CD4-positive, CD25-positive, alpha-beta regulatory T cell (primary cell): ENCODE results near the gene RNPEP. TPM values are rescaled to one million over a fixed set of nuclear protein-coding genes. Genes with fewer than 3 reads are reported as not detected.
"Not testable (repeated sequence)": the region's sequence is repeated elsewhere in the genome, so short reads cannot be mapped to it uniquely, and the experiment has no call there.

ENCODE experiments used
- ATAC-seq, 2 donors: fragments of 150-1000 bp; cut with Tn5 transposase; one replicate each; pipeline ENCODE4 v1.10.0; 2021; ENCODE audit warnings: low read depth in 2 of 2, moderate number of reproducible peaks in 2 of 2, moderate library complexity in 1 of 2
- DNase-seq, 3 donors: peaks; one replicate each; pipeline versions ENCODE4 v3.0.0 to v3.0.0-alpha.2; 2012 to 2022; ENCODE audit warnings: mixed read lengths in 1 of 3
- H3K27ac ChIP-seq: one replicate; pipeline ENCODE4 v1.7.0; 2013; ENCODE audit warnings: mild to moderate bottlenecking, low read length; ENCODE audit not compliant: insufficient read depth, poor library complexity, severe bottlenecking
- H3K27me3 ChIP-seq: one replicate; pipeline ENCODE4 v1.7.0; 2013; ENCODE audit warnings: low read length; ENCODE audit not compliant: control insufficient read depth, insufficient read depth
- H3K36me3 ChIP-seq: one replicate; pipeline ENCODE4 v1.7.0; 2013; ENCODE audit warnings: mild to moderate bottlenecking, low read length, moderate library complexity; ENCODE audit not compliant: control insufficient read depth, insufficient read depth
- H3K4me1 ChIP-seq: 2 replicates; pipeline ENCODE4 v1.7.0; 2013; ENCODE audit warnings: mild to moderate bottlenecking, low read length; ENCODE audit not compliant: insufficient read depth, control insufficient read depth, poor library complexity, severe bottlenecking
- H3K4me3 ChIP-seq: one replicate; pipeline ENCODE4 v1.7.0; 2013; ENCODE audit warnings: low read depth, mild to moderate bottlenecking, low read length, moderate library complexity
- H3K9me3 ChIP-seq, 2 experiments: 1 replicate in 1 of 2; 2 replicates in 1 of 2; pipeline ENCODE4 v1.7.0; 2013; ENCODE audit warnings: low read length in 2 of 2, mild to moderate bottlenecking in 1 of 2, moderate library complexity in 1 of 2; ENCODE audit not compliant: control insufficient read depth in 2 of 2
- H3K27ac Mint-ChIP-seq, 3 donors: one replicate each; pipeline ENCODE4 v1.8.0; 2020 to 2022; ENCODE audit warnings: mild to moderate bottlenecking in 3 of 3, mixed read lengths in 3 of 3, moderate library complexity in 2 of 3
- H3K27me3 Mint-ChIP-seq: one replicate; pipeline ENCODE4 v1.8.0; 2022; ENCODE audit warnings: mild to moderate bottlenecking, mixed read lengths
- H3K36me3 Mint-ChIP-seq: one replicate; pipeline ENCODE4 v1.8.0; 2020; ENCODE audit warnings: mixed read lengths
- H3K4me1 Mint-ChIP-seq, 4 donors: one replicate each; pipeline ENCODE4 v1.8.0; 2020 to 2022; ENCODE audit warnings: mixed read lengths in 4 of 4, mild to moderate bottlenecking in 1 of 4
- H3K4me3 Mint-ChIP-seq, 4 donors: one replicate each; pipeline ENCODE4 v1.8.0; 2020 to 2022; ENCODE audit warnings: mild to moderate bottlenecking in 4 of 4, mixed read lengths in 4 of 4, moderate library complexity in 3 of 4
- H3K9me3 Mint-ChIP-seq, 7 donors: one replicate each; pipeline ENCODE4 v1.8.0; 2020 to 2022; ENCODE audit warnings: mixed read lengths in 7 of 7, mild to moderate bottlenecking in 3 of 7, moderate library complexity in 2 of 7
- polyA plus RNA-seq, 4 donors: library from polyadenylated mRNA; unstranded; fragments of 300-500 nt; fragmentation: Illumina TruSeq; gene quantifications; one replicate each; pipeline ENCODE4 v1.2.3, GENCODE V29; 2021
- total RNA-seq: library from RNA; stranded (reverse); gene quantifications from one replicate; pipeline ENCODE4 v1.2.3, GENCODE V29; 2022

The RNPEP gene
- total and polyA plus RNA-seq, 5 donors from 2014 or later: 29.8 to 51.2 (median 31.8) TPM

GRCh38 chr1:202046748-202047708 lies 64.6 kb downstream of the RNPEP start:
- Histone ChIP-seq H3K9me3 (no peaks in the 10 kb centered on the region), H3K4me1 (no peaks in the 10 kb centered on the region), H3K4me3 (no peak overlapping the region), H3K36me3 (no peaks in the 10 kb centered on the region), H3K27me3 (peaks cover 2% of the 10 kb centered on the region), H3K27ac (no peak overlapping the region)
- peaks cover 0 to 2% (median 0%) of the 10 kb centered on the region in 4 donors for H3K4me1 Mint-ChIP-seq
- peaks cover 0 to 2% (median 0%) of the 10 kb centered on the region in 7 donors for H3K9me3 Mint-ChIP-seq
- DNase-seq (no peak), ATAC-seq (no peak)
- H3K27ac Mint-ChIP-seq: peak overlapping the region in 1 of 3 donors; percentile 89
- H3K4me3 Mint-ChIP-seq: no peak overlapping the region
- H3K27me3 Mint-ChIP-seq: peaks cover 28% of the 10 kb centered on the region
- no peaks in the 10 kb centered on the region for H3K36me3 Mint-ChIP-seq

DNA sequence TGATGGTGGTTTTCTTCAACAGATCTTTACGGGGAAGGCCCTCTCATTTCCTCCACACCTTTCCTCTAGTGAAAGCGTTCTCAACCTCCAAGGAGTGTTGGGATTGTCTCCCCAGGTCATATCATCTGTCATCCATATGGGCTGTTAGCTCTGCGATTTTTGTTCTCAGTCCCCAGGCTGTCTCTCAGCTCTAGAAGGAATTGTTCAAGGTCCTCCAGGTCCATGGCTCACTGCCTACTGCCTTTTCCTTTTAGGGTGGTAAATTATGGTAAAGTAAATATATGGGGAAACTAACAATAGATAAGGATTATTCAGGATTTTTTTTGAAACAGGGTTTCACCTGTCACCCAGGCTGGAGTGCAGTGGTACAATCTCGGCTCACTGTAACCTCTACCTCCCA lies 65.5 kb downstream of the RNPEP start:
- Histone ChIP-seq H3K4me3 (no peak overlapping the region), H3K4me1 (no peaks in the 10 kb centered on the region), H3K27ac (no peak overlapping the region), H3K9me3 (no peaks in the 10 kb centered on the region), H3K36me3 (no peaks in the 10 kb centered on the region), H3K27me3 (peaks cover 2% of the 10 kb centered on the region)
- peaks cover 0 to 2% (median 0%) of the 10 kb centered on the region in 7 donors for H3K9me3 Mint-ChIP-seq
- no peak for DNase-seq
- ATAC-seq: no peak
- H3K36me3 Mint-ChIP-seq: no peaks in the 10 kb centered on the region
- H3K27ac Mint-ChIP-seq: no peak overlapping the region
- no peak overlapping the region for H3K4me3 Mint-ChIP-seq
- H3K4me1 Mint-ChIP-seq: peaks cover 0 to 2% (median 0%) of the 10 kb centered on the region in 4 donors
- H3K27me3 Mint-ChIP-seq: peaks cover 28% of the 10 kb centered on the region

DNA sequence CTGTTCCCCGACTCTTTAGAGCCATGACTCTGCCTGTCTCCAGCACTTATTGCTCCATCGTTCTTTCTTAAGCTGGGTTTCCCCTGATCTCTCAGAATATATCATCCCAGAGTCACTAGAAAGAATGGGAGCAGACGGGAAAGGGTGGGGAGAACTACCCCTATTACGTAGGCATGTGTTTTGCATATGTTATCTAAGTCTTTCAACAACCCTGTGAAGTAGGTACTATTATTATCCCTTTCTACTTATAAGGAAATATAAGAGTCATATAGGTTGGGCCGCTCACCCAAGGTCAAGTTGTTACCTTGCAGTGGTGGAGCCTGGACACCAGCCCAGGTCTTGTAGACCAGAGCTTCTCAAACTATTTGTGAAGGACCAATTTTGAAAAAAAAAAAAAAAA lies 66.7 kb downstream of the RNPEP start:
- no peaks in the 10 kb centered on the region for H3K36me3 ChIP-seq
- no peak overlapping the region for H3K4me3 Mint-ChIP-seq
- H3K9me3 ChIP-seq: no peaks in the 10 kb centered on the region
- H3K9me3 Mint-ChIP-seq: peaks cover 0 to 2% (median 0%) of the 10 kb centered on the region in 7 donors
- no peaks in the 10 kb centered on the region for H3K4me1 ChIP-seq
- peaks cover 2% of the 10 kb centered on the region for H3K27me3 ChIP-seq
- no peak overlapping the region for H3K27ac Mint-ChIP-seq
- ATAC-seq: no peak
- H3K27ac ChIP-seq: no peak overlapping the region
- no peak for DNase-seq
- H3K4me1 Mint-ChIP-seq: peaks cover 0 to 2% (median 0%) of the 10 kb centered on the region in 4 donors
- no peaks in the 10 kb centered on the region for H3K36me3 Mint-ChIP-seq
- H3K27me3 Mint-ChIP-seq: peaks cover 28% of the 10 kb centered on the region
- H3K4me3 ChIP-seq: no peak overlapping the region

- H3K9me3 ChIP-seq: no peaks in the 10 kb centered on the region
- H3K4me3 Mint-ChIP-seq: no peak overlapping the region
- no peaks in the 10 kb centered on the region for H3K36me3 ChIP-seq
- H3K4me1 ChIP-seq: no peaks in the 10 kb centered on the region
- H3K27me3 ChIP-seq: no peaks in the 10 kb centered on the region
- H3K4me1 Mint-ChIP-seq: no peaks in the 10 kb centered on the region
- H3K4me3 ChIP-seq: no peak overlapping the region
- no peak overlapping the region for H3K27ac Mint-ChIP-seq
- ATAC-seq (no peak), DNase-seq (no peak)
- no peak overlapping the region for H3K27ac ChIP-seq
- H3K27me3 Mint-ChIP-seq: peaks cover 8% of the 10 kb centered on the region
- H3K36me3 Mint-ChIP-seq: no peaks in the 10 kb centered on the region
- H3K9me3 Mint-ChIP-seq: peaks cover 0 to 2% (median 0%) of the 10 kb centered on the region in 7 donors
Measured at GRCh38 chr1:202054094-202054493, 71.6 kb downstream of the RNPEP start.

DNA sequence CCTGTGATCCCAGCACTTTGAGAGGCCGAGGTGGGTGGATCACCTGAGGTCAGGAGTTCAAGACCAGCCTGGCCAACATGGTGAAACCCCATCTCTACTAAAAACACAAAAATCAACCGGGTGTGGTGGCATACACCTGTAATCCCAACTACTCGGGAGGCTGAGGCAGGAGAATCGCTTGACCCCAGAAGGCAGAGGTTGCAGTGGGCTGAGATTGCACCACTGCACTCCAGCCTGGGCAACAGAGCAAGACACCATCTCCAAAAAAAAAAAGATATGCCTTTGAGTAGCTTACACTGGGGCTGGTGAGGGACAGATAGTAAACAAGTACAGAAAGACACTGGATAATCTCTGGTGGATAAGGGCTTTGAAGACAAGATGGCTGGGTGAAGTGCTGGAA lies 72.2 kb downstream of the RNPEP start:
- H3K27me3 Mint-ChIP-seq, H3K27ac ChIP-seq, H3K36me3 Mint-ChIP-seq, ATAC-seq, H3K4me1 Mint-ChIP-seq, DNase-seq, H3K36me3 ChIP-seq, H3K4me1 ChIP-seq, H3K9me3 Mint-ChIP-seq, H3K4me3 Mint-ChIP-seq, H3K27ac Mint-ChIP-seq, H3K27me3 ChIP-seq, H3K9me3 ChIP-seq, H3K4me3 ChIP-seq: not testable (repeated sequence)

Other genes starting within 250 kb of the RNPEP start
- gene IPO9, start 153.5 kb upstream of the RNPEP start, total RNA-seq: 31.3 TPM
- gene IPO9, start 153.5 kb upstream of the RNPEP start, polyA plus RNA-seq: 10 to 100 TPM; 13.9 to 23.6 (median 14.7) TPM
- 0.44 TPM for gene SHISA4, start 93.8 kb upstream of the RNPEP start, total RNA-seq
- under 1 TPM in 2 of 4 donors, not detected in 2; 0.22 to 0.44 TPM for gene SHISA4, start 93.8 kb upstream of the RNPEP start, polyA plus RNA-seq
- not detected for gene LMOD1, start 36.1 kb upstream of the RNPEP start, total RNA-seq
- not detected for gene LMOD1, start 36.1 kb upstream of the RNPEP start, polyA plus RNA-seq
- 43.1 TPM for gene TIMM17A, start 27.1 kb upstream of the RNPEP start, total RNA-seq
- 10 to 100 TPM; 28.2 to 52.7 (median 36.7) TPM for gene TIMM17A, start 27.1 kb upstream of the RNPEP start, polyA plus RNA-seq
- gene ELF3, start 27.9 kb downstream of the RNPEP start, total RNA-seq: 1.0 TPM
- not detected for gene ELF3, start 27.9 kb downstream of the RNPEP start, polyA plus RNA-seq
- gene GPR37L1, start 140.3 kb downstream of the RNPEP start, total RNA-seq: not detected
- under 1 TPM; 0.03 to 0.25 (median 0.17) TPM for gene GPR37L1, start 140.3 kb downstream of the RNPEP start, polyA plus RNA-seq
- 84.1 TPM for gene ARL8A, start 162.1 kb downstream of the RNPEP start, total RNA-seq
- gene ARL8A, start 162.1 kb downstream of the RNPEP start, polyA plus RNA-seq: 10 to 100 TPM in 1 of 4 donors, 1 to 10 TPM in 3; 6.6 to 11.1 (median 7.7) TPM
- 124 TPM for gene PTPN7, start 178.0 kb downstream of the RNPEP start, total RNA-seq
- 10 to 100 TPM; 57.5 to 83.1 (median 76.8) TPM for gene PTPN7, start 178.0 kb downstream of the RNPEP start, polyA plus RNA-seq
- 0.32 TPM for gene LGR6, start 211.2 kb downstream of the RNPEP start, total RNA-seq
- under 1 TPM; 0.16 to 0.87 (median 0.30) TPM for gene LGR6, start 211.2 kb downstream of the RNPEP start, polyA plus RNA-seq